HepG2 (cell line): Measurements from ENCODE around the gene PRR36. TPM values are rescaled to one million over a fixed set of nuclear protein-coding genes. Genes with fewer than 3 reads are reported as not detected.

ENCODE experiments used
- ATAC-seq: fragments of 200-7000 bp; cut with Tn5 transposase; 3 replicates; pipeline ENCODE4 v1.9.1; 2020; ENCODE audit warnings: mild to moderate bottlenecking, moderate library complexity
- BruUV-seq: library from RNA; stranded (reverse); fragments of 400-500 nt; replicated peaks from 2 replicates; lab custom pipeline; 2021; lab: Mats Ljungman, UMichigan
- CTCF ChIA-PET: fragments of 300-600 bp; formaldehyde crosslinking; extraction: SDS; loops from one replicate; lab custom pipeline; 2021; ENCODE audit warnings: low total read pairs, inconsistent platforms, low intra/inter-chr PET ratio; lab: Yijun Ruan, JAX
- POLR2A ChIA-PET: fragments of 350-600 bp; sonication (Branson Sonifier 250); formaldehyde crosslinking; loops from one replicate; lab custom pipeline; 2020; ENCODE audit warnings: antibody characterized with exemption, inconsistent platforms; lab: Yijun Ruan, JAX
- DNase-seq: peaks from one replicate; pipeline ENCODE4 v3.0.0-alpha.2; 2015; ENCODE audit warnings: low spot score
- FAIRE-seq: peaks from 3 replicates; lab custom pipeline; 2011; peaks lifted over from hg19 to GRCh38; lab: Jason Lieb, UNC
- H2AFZ ChIP-seq: one replicate; pipeline ENCODE4 v1.6.1; 2011; ENCODE audit warnings: low read length, inconsistent platforms
- H3K27ac ChIP-seq: fragments of 300-600 bp; 3 replicates; pipeline ENCODE4 v1.8.0; 2011; ENCODE audit warnings: mixed run types, mild to moderate bottlenecking, mixed read lengths, low read length, inconsistent platforms; ENCODE audit not compliant: insufficient read depth; ENCODE audit errors: extremely low read length
- H3K27me3 ChIP-seq, 2 experiments: fragments of 200-600 bp in 1 of 2; 2 replicates in 1 of 2; 3 replicates in 1 of 2; pipeline versions ENCODE4 v1.6.0 to v1.8.0; 2011; ENCODE audit warnings: low read length in 2 of 2, mild to moderate bottlenecking in 2 of 2, moderate library complexity in 2 of 2, inconsistent platforms in 1 of 2; ENCODE audit not compliant: insufficient read depth in 2 of 2, control insufficient read depth in 1 of 2
- H3K36me3 ChIP-seq, 2 experiments: fragments of 200-600 bp in 1 of 2; replicated peaks in 1 of 2; 2 replicates in 1 of 2; 3 replicates in 1 of 2; pipeline versions ENCODE4 v1.5.1 to v1.8.0; 2011; ENCODE audit warnings: low read length in 2 of 2, inconsistent platforms in 1 of 2; ENCODE audit not compliant: insufficient read depth in 2 of 2, control insufficient read depth in 1 of 2
- H3K4me1 ChIP-seq: 2 replicates; pipeline ENCODE4 v1.5.1; 2012; ENCODE audit warnings: low read length, inconsistent platforms; ENCODE audit not compliant: insufficient read depth
- H3K4me2 ChIP-seq: 2 replicates; pipeline ENCODE4 v1.6.0; 2011; ENCODE audit warnings: low read depth, low read length, inconsistent platforms
- H3K4me3 ChIP-seq, 3 experiments: fragments of 200-600 bp in 1 of 3; sonication (generic), shearing (Covaris generic) in 1 of 3; replicated peaks in 1 of 3; 2 replicates each; pipeline ENCODE4 v1.5.1; 2011 to 2016; ENCODE audit warnings: low read length in 3 of 3, inconsistent platforms in 2 of 3, low read depth in 2 of 3, mild to moderate bottlenecking in 2 of 3, control low read depth in 1 of 3, mixed read lengths in 1 of 3; ENCODE audit not compliant: insufficient read depth in 1 of 3
- H3K79me2 ChIP-seq: one replicate; pipeline ENCODE4 v1.6.1; 2011; ENCODE audit warnings: low read length, inconsistent platforms; ENCODE audit not compliant: insufficient read depth
- H3K9ac ChIP-seq: 2 replicates; pipeline ENCODE4 v1.6.0; 2011; ENCODE audit warnings: mild to moderate bottlenecking, low read depth, low read length, inconsistent platforms; ENCODE audit not compliant: insufficient read depth
- H3K9me3 ChIP-seq: 2 replicates; pipeline ENCODE4 v1.5.1; 2012; ENCODE audit warnings: mild to moderate bottlenecking, low read length
- H4K20me1 ChIP-seq: 2 replicates; pipeline ENCODE4 v1.6.0; 2011; ENCODE audit warnings: inconsistent platforms, mild to moderate bottlenecking, low read length, moderate library complexity; ENCODE audit not compliant: insufficient read depth
- AGO2 ChIP-seq: fragments of 200-400 bp; formaldehyde crosslinking; optimal IDR thresholded peaks from 2 replicates; pipeline ENCODE3; 2017; ENCODE audit warnings: mild to moderate bottlenecking, low read depth, low read length, moderate library complexity
- PAWR ChIP-seq: sonication (generic); formaldehyde crosslinking; IDR thresholded peaks from 2 replicates; pipeline ENCODE4 v1.4.0; 2020; ENCODE audit warnings: missing genetic modification reagents, mild to moderate bottlenecking, borderline replicate concordance
- RARG ChIP-seq: sonication (generic); formaldehyde crosslinking; IDR thresholded peaks from 2 replicates; pipeline ENCODE4 v1.4.0; 2020; ENCODE audit warnings: low read depth, mild to moderate bottlenecking, missing genetic modification reagents
- ZFP37 ChIP-seq: sonication (generic); formaldehyde crosslinking; IDR thresholded peaks from 2 replicates; pipeline ENCODE4 v1.4.0; 2020; ENCODE audit warnings: missing genetic modification reagents, borderline replicate concordance
- ZNF674 ChIP-seq: sonication (generic); formaldehyde crosslinking; IDR thresholded peaks from 2 replicates; pipeline ENCODE4 v1.5.0; 2020; ENCODE audit warnings: low read depth, mild to moderate bottlenecking, missing genetic modification reagents
- WGBS: methylation state at CpG from one replicate; pipeline ENCODE4 v1.1.6; 2017; ENCODE audit warnings: low lambda C conversion rate; 5-methylcytosine and 5-hydroxymethylcytosine counted together
- in situ Hi-C: cut with HindIII; loops from 2 replicates; pipeline ENCODE4 v1.10.0; 2017; ENCODE audit warnings: low pct_unique_long_range_greater_than_20kb; ENCODE audit not compliant: extremely low pct_ligation_motif_present
- intact Hi-C: fragments of 100-400 bp; cut with micrococcal nuclease; formaldehyde crosslinking; loops from one replicate; pipeline ENCODE4 v1.10.0; 2022; ENCODE audit not compliant: unreplicated experiment
- polyA plus RNA-seq, 8 experiments: library from polyadenylated mRNA; depleted of rRNA in 3 of 8; stranded (reverse) in 7 of 8; unstranded in 1 of 8; fragments of >200 nt; fragmentation: Illumina TruSeq in 4 of 8; extraction: Trizol in 4 of 8; gene quantifications; 2 replicates each; pipeline versions ENCODE4 v1.2.1 to v1.2.3, GENCODE V29; 2011 to 2016; ENCODE audit warnings: low read depth in 4 of 8, missing spikeins in 1 of 8, mixed read lengths in 1 of 8; ENCODE audit not compliant: insufficient read depth in 1 of 8
- total RNA-seq, 5 experiments: library from RNA; depleted of rRNA; stranded (reverse); fragments of >200 nt; fragmentation: Illumina TruSeq; extraction: Trizol; gene quantifications; 2 replicates each; pipeline ENCODE4 v1.2.3, GENCODE V29; 2016; ENCODE audit warnings: low read depth in 1 of 5
- TF ChIP-seq, protein P1 (sequence below): sonication (generic); formaldehyde crosslinking; IDR thresholded peaks from 2 replicates; pipeline ENCODE4 v1.5.1; 2020; ENCODE audit warnings: mild to moderate bottlenecking, missing genetic modification reagents, moderate library complexity

The PRR36 gene
- total and polyA plus RNA-seq, 2 of the 13 experiments (the other 11 are each of a cell fraction or from before 2014, with no cell fraction given): 0.07 to 0.17 TPM

DNA sequence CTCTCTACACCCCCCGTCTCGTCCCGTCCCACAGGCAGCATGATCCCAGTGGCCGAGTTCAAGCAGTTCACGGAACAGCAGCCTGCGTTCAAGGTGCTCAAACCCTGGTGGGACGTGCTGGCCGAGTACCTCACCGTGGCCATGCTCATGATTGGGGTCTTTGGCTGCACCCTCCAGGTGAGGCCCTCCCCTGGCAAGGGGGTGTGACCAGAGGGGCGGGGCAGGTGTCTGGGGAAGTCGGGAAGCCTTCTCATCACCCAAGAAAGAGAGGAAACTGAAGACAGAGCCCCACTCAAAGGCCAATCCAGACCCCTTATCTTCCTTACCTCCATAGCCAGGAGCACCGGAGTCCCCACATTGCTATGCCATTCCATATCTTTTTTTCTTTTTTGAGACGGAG is 21.4 kb upstream of the PRR36 start:
- Histone ChIP-seq H3K36me3 (peaks cover 9% of the 10 kb centered on the region in 2 experiments; a peak in 2 of 5 replicates), H3K9ac (no peak overlapping the region), H3K27me3 (no peaks in the 10 kb centered on the region), H3K4me1 (peaks cover 61% of the 10 kb centered on the region), H3K4me3 (no peak overlapping the region), H3K79me2 (peaks cover 3% of the 10 kb centered on the region), H4K20me1 (no peaks in the 10 kb centered on the region), H3K4me2 (no peak overlapping the region), H2AFZ (no peak overlapping the region), H3K27ac (no peak overlapping the region)
- no TSS peak for BruUV-seq
- in situ Hi-C loops: no loop called here
- ChIA-PET CTCF (no interaction called here), POLR2A (no interaction called here)
- 100% methylated on average over 2 of the region's 13 CpGs for WGBS
- intact Hi-C loops: no loop called here
- DNase-seq: no peak
- no peak for FAIRE-seq
- TF ChIP-seq RARG (CRISPR knock-in tag) (no peak), PAWR (no peak)
- TF ChIP-seq, all 625 proteins: peak for 0
- ATAC-seq: no peak
- H3K9me3 ChIP-seq: no peaks in the 10 kb centered on the region

DNA sequence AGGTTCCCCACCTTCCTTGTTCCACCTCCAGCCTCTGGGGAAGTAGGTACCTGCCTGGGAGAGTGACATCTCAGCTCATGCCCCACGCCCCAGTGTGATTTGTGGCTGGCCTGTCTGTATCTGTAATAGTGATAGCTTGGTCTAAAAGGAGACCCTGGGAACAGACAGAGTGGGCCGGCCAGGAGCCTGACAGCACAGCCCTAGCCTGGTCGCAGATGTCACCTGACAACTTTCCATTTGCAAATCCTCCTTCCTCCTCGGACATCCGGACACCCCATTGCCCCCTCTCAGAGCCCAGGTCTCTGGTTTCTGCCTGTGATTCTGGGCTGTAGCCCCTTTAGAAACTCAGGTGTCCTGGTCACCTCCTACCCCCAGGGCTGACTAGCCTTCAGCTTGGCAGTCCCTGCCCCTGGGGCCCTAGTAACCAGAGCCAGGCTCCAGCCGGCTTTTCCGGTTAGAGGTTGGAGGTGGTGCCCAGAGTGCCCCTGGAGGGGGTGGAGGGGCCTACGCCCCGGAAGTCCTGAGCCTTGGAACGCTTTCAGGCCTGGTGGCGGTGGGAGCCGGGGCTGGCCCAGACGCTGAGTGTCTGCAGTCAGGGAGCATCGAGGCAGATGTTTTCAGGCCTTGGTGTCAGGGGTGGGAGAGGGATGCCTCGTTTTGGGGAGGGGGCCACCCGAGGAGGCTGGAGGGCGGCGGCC is 20.6 kb upstream of the PRR36 start:
- no peak overlapping the region for H3K4me2 ChIP-seq
- FAIRE-seq: no peak
- in situ Hi-C loops: no loop called here
- no peaks in the 10 kb centered on the region for H3K27me3 ChIP-seq
- H3K4me1 ChIP-seq: peaks cover 69% of the 10 kb centered on the region
- H3K27ac ChIP-seq: peak overlapping the region; percentile 11
- H3K36me3 ChIP-seq: peaks cover 5% of the 10 kb centered on the region in 2 experiments; a peak in 2 of 5 replicates
- CTCF ChIA-PET: no interaction called here
- no TSS peak for BruUV-seq
- no peaks in the 10 kb centered on the region for H4K20me1 ChIP-seq
- no peak overlapping the region for H3K4me3 ChIP-seq
- no peak; the same call in 2 of the 3 replicates for ATAC-seq
- H3K79me2 ChIP-seq: peaks cover 3% of the 10 kb centered on the region
- no peak for DNase-seq
- intact Hi-C loops: no loop called here
- WGBS: 88% methylated on average over 5 of the region's 18 CpGs
- H3K9ac ChIP-seq: no peak overlapping the region
- H2AFZ ChIP-seq: no peak overlapping the region
- no peaks in the 10 kb centered on the region for H3K9me3 ChIP-seq
- TF ChIP-seq ZNF674 (CRISPR knock-in tag): no peak
- no peak for TF ChIP-seq ZFP37
- TF ChIP-seq, protein P1, sequence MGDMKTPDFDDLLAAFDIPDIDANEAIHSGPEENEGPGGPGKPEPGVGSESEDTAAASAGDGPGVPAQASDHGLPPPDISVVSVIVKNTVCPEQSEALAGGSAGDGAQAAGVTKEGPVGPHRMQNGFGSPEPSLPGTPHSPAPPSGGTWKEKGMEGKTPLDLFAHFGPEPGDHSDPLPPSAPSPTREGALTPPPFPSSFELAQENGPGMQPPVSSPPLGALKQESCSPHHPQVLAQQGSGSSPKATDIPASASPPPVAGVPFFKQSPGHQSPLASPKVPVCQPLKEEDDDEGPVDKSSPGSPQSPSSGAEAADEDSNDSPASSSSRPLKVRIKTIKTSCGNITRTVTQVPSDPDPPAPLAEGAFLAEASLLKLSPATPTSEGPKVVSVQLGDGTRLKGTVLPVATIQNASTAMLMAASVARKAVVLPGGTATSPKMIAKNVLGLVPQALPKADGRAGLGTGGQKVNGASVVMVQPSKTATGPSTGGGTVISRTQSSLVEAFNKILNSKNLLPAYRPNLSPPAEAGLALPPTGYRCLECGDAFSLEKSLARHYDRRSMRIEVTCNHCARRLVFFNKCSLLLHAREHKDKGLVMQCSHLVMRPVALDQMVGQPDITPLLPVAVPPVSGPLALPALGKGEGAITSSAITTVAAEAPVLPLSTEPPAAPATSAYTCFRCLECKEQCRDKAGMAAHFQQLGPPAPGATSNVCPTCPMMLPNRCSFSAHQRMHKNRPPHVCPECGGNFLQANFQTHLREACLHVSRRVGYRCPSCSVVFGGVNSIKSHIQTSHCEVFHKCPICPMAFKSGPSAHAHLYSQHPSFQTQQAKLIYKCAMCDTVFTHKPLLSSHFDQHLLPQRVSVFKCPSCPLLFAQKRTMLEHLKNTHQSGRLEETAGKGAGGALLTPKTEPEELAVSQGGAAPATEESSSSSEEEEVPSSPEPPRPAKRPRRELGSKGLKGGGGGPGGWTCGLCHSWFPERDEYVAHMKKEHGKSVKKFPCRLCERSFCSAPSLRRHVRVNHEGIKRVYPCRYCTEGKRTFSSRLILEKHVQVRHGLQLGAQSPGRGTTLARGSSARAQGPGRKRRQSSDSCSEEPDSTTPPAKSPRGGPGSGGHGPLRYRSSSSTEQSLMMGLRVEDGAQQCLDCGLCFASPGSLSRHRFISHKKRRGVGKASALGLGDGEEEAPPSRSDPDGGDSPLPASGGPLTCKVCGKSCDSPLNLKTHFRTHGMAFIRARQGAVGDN (CRISPR knock-in tag): 0 out of 2 replicates have a peak, but pooled peaks have one; percentile 21
- TF ChIP-seq AGO2: peak; percentile 44
- POLR2A ChIA-PET: interaction anchor here (0.9 kb wide), 1 partner anchor 9 kb away, joined by 4 read pairs; the partner anchor contains the start of gene MAP2K7
